Large intestine (tissue), 3 donors: ENCODE data around the gene MAP3K4. TPM values are rescaled to one million over a fixed set of nuclear protein-coding genes. Genes with fewer than 3 reads are reported as not detected.

Experiments used
- DNase-seq, 2 donors: peaks; one replicate each; pipeline versions ENCODE4 v3.0.0 to v3.0.0-alpha.2; 2013
- H3K27ac ChIP-seq: one replicate; pipeline ENCODE4 v1.5.1; 2013; ENCODE audit warnings: low read length
- H3K27me3 ChIP-seq: 2 replicates; pipeline ENCODE4 v1.6.1; 2013; ENCODE audit warnings: low read length; ENCODE audit not compliant: control insufficient read depth, insufficient read depth
- H3K36me3 ChIP-seq: 2 replicates; pipeline ENCODE4 v1.6.1; 2013; ENCODE audit warnings: low read length; ENCODE audit not compliant: control insufficient read depth, insufficient read depth
- H3K4me1 ChIP-seq: one replicate; pipeline ENCODE4 v1.6.1; 2013; ENCODE audit warnings: low read length; ENCODE audit not compliant: control insufficient read depth, insufficient read depth
- H3K4me3 ChIP-seq: one replicate; pipeline ENCODE4 v1.5.1; 2013; ENCODE audit warnings: low read length
- H3K9me3 ChIP-seq: one replicate; pipeline ENCODE4 v1.6.1; 2013; ENCODE audit warnings: mild to moderate bottlenecking, low read depth, low read length, moderate library complexity; ENCODE audit not compliant: control insufficient read depth
- WGBS: methylation state at CpG from one replicate; pipeline ENCODE4 v1.1.5; 2013; ENCODE audit warnings: low lambda C conversion rate; ENCODE audit not compliant: insufficient coverage; 5-methylcytosine and 5-hydroxymethylcytosine counted together
- polyA plus RNA-seq: library from polyadenylated mRNA; unstranded; fragments of 120-200 nt; gene quantifications from one replicate; pipeline ENCODE4 v1.2.1, GENCODE V29; 2013

Gene MAP3K4
- polyA plus RNA-seq, 1 donor = 30.1 TPM

DNA sequence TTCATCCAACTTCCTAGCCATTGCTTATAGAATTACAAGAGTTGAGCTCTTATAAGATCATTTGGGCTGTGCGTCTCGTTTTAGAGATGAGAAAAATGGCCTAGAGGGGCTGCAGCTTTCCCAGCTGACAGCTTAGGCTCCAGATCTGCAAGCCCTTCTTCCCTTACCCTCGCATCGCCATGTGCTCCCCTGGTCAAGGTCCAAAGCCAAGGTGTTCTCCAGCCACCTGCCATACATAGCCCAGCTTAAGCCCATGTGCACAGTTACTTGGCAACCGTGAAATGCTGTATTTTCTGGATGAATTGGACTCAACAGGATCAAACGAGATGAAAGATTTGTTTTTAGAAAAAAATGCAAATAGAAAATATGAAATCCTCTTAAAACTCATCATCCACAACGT lies 7.9 kb downstream of the MAP3K4 start:
- H3K9me3 ChIP-seq = no peaks in the 10 kb centered on the region
- 71% methylated on average over 1 of the region's 7 CpGs for WGBS
- H3K36me3 ChIP-seq = no peaks in the 10 kb centered on the region
- H3K4me3 ChIP-seq = no peak overlapping the region
- no peaks in the 10 kb centered on the region for H3K4me1 ChIP-seq
- H3K27me3 ChIP-seq = no peaks in the 10 kb centered on the region
- peak in 1 of 2 donors; percentile 34 for DNase-seq
- H3K27ac ChIP-seq = no peak overlapping the region

DNA sequence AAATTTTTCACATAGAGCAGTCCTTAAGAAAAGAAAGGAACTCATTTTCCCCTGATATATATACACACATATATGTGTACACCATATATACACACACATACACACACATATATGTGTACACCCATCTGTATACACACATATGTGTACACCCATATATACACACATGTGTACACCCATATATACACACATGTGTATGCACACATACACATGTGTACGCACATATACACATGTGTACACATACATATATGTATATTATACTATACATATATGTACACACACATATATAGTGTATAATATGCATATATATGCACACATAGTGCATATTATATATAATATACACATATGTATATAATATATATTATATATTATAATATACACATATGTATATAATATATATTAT lies 9.1 kb downstream of the MAP3K4 start:
- Histone ChIP-seq H3K27me3 (no peaks in the 10 kb centered on the region), H3K4me1 (no peaks in the 10 kb centered on the region), H3K4me3 (no peak overlapping the region), H3K27ac (no peak overlapping the region), H3K9me3 (no peaks in the 10 kb centered on the region), H3K36me3 (no peaks in the 10 kb centered on the region)
- DNase-seq = no peak
- WGBS = no CpG with 5 or more reads among the region's 1 CpG

- H3K4me1 ChIP-seq = no peaks in the 10 kb centered on the region
- no peak overlapping the region for H3K27ac ChIP-seq
- no peak overlapping the region for H3K4me3 ChIP-seq
- no peaks in the 10 kb centered on the region for H3K36me3 ChIP-seq
- WGBS = 100% methylated on average over 1 of the region's 4 CpGs
- H3K9me3 ChIP-seq = no peaks in the 10 kb centered on the region
- no peak for DNase-seq
- H3K27me3 ChIP-seq = no peaks in the 10 kb centered on the region
Measured at GRCh38 chr6:161001421-161001820, 9.9 kb downstream of the MAP3K4 start.

GRCh38 chr6:161003336-161003735 lies 11.8 kb downstream of the MAP3K4 start:
- DNase-seq = no peak
- no peak overlapping the region for H3K4me3 ChIP-seq
- no peaks in the 10 kb centered on the region for H3K27me3 ChIP-seq
- no CpG with 5 or more reads among the region's 2 CpGs for WGBS
- no peaks in the 10 kb centered on the region for H3K36me3 ChIP-seq
- H3K4me1 ChIP-seq = no peaks in the 10 kb centered on the region
- no peaks in the 10 kb centered on the region for H3K9me3 ChIP-seq
- no peak overlapping the region for H3K27ac ChIP-seq

DNA sequence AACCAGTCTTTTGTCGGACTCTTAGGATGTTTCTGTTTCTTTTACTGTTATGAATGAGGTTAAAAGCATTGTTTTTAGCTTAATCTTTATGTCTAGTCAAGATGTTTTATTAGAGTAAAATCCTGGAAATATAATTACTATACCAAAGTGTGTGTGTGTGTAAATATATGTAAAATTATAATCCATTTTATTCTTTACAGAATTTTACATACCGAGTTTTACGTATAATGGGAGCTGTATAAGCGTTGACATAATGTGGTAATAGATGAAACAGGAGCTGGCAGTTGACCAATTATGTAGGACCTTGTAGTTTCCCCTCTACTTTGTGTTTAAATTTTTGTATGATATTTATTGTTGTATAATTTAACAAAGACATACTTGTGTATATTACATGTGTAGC lies 16.7 kb downstream of the MAP3K4 start:
- H3K36me3 ChIP-seq = no peaks in the 10 kb centered on the region
- WGBS = 80% methylated on average over 2 of the region's 4 CpGs

GRCh38 chr6:161009991-161010390 lies 18.4 kb downstream of the MAP3K4 start:
- Histone ChIP-seq H3K4me3 (no peak overlapping the region), H3K27me3 (no peaks in the 10 kb centered on the region), H3K36me3 (no peaks in the 10 kb centered on the region), H3K27ac (no peak overlapping the region), H3K9me3 (no peaks in the 10 kb centered on the region), H3K4me1 (no peaks in the 10 kb centered on the region)
- WGBS = 80% methylated on average over 1 of the region's 3 CpGs
- DNase-seq = no peak

More for the DNA sequence above, 16.7 kb downstream of the MAP3K4 start:
- no peaks in the 10 kb centered on the region for H3K27me3 ChIP-seq
- H3K4me3 ChIP-seq = no peak overlapping the region
- no peaks in the 10 kb centered on the region for H3K9me3 ChIP-seq
- H3K4me1 ChIP-seq = no peaks in the 10 kb centered on the region
- no peak overlapping the region for H3K27ac ChIP-seq
- DNase-seq = no peak

GRCh38 chr6:161010418-161010817 lies 18.8 kb downstream of the MAP3K4 start:
- H3K27ac ChIP-seq = no peak overlapping the region
- WGBS = no CpG with 5 or more reads among the region's 1 CpG

DNA sequence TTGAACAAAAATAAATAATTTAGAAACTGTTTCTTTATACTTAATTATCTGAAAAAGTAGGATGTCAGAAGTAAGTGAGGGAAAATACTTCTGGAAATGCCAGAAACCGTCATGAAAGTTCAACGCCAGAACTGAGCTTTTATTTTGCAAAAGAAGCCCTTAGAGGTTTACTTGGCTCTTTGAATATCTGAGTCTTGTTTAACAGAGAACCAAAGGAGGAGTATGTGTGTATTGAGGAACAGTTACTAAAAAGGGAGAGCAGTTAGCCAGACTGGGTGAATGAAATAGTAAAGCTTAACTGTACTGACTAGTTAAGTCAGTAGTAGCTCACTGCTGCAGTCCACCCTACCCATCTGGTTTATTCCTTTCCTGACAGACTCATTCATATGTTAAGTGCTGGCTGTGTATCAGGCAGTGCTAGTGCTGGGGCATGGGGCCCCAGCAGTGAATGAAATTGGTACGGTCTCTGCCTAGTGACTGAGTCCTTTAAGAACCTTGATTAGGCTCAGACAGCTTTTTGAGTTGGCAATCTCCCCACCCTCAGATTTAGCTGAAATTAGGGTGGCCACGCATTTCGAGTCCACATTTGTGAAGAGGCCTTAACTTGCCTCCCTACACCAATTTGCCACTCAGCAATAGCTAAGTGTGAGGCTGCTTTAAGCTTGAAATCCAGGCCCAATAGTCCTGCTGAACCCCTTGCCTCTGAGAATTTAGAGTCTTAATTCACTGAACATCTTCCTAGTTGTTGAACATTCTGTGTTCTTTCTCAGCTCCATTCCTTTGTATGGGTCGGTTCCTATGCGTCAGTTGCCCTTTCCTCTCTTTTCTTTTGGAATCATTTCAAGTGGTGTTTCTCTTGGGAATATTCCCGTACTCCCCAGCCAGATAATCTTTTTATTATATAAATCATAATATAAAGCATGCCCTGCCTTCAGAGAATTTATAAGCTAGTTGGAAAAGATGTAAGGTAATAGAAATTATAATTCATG lies 20.2 kb downstream of the MAP3K4 start:
- 91% methylated on average over 4 of the region's 8 CpGs for WGBS
- H3K36me3 ChIP-seq = no peaks in the 10 kb centered on the region
- no peak overlapping the region for H3K4me3 ChIP-seq
- no peaks in the 10 kb centered on the region for H3K9me3 ChIP-seq
- H3K4me1 ChIP-seq = no peaks in the 10 kb centered on the region
- no peak overlapping the region for H3K27ac ChIP-seq
- no peak for DNase-seq
- no peaks in the 10 kb centered on the region for H3K27me3 ChIP-seq

More at GRCh38 chr6:161010418-161010817, 18.8 kb downstream of the MAP3K4 start:
- DNase-seq = no peak
- Histone ChIP-seq H3K36me3 (no peaks in the 10 kb centered on the region), H3K4me3 (no peak overlapping the region), H3K4me1 (no peaks in the 10 kb centered on the region), H3K27me3 (no peaks in the 10 kb centered on the region), H3K9me3 (no peaks in the 10 kb centered on the region)

DNA sequence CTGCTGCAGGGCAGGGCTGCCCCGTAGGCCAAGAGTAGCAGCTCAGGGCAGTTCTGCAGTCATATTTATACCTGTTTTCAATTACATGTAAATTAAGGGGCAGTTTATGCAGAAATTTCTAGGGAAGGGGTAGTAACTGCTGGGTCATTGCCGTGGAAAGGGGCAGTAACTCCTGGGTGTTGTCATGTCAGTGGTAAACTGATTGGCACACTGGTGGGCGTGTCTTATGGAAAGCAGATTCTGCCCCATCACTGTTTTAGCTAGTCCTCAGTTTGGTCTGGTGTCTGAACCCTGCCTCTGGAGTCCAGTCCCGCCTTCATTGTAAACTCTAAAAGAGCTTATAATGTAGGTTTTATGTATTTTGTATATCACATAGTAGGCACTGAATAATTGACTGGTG lies 22.1 kb downstream of the MAP3K4 start:
- H3K4me1 ChIP-seq = no peaks in the 10 kb centered on the region

GRCh38 chr6:161017766-161018564 lies 26.4 kb downstream of the MAP3K4 start:
- Histone ChIP-seq H3K27ac (no peak overlapping the region), H3K9me3 (no peaks in the 10 kb centered on the region), H3K27me3 (no peaks in the 10 kb centered on the region), H3K4me1 (peaks cover 3% of the 10 kb centered on the region), H3K4me3 (no peak overlapping the region), H3K36me3 (no peaks in the 10 kb centered on the region)
- no CpG with 5 or more reads among the region's 5 CpGs for WGBS
- no peak for DNase-seq

More for the DNA sequence above, 22.1 kb downstream of the MAP3K4 start:
- H3K27ac ChIP-seq = no peak overlapping the region
- H3K9me3 ChIP-seq = no peaks in the 10 kb centered on the region
- H3K4me3 ChIP-seq = no peak overlapping the region
- H3K27me3 ChIP-seq = no peaks in the 10 kb centered on the region
- DNase-seq = no peak
- 100% methylated on average over 1 of the region's 4 CpGs for WGBS
- H3K36me3 ChIP-seq = no peaks in the 10 kb centered on the region
